ENCODE data around the gene SRR.

Gene SRR

DNA sequence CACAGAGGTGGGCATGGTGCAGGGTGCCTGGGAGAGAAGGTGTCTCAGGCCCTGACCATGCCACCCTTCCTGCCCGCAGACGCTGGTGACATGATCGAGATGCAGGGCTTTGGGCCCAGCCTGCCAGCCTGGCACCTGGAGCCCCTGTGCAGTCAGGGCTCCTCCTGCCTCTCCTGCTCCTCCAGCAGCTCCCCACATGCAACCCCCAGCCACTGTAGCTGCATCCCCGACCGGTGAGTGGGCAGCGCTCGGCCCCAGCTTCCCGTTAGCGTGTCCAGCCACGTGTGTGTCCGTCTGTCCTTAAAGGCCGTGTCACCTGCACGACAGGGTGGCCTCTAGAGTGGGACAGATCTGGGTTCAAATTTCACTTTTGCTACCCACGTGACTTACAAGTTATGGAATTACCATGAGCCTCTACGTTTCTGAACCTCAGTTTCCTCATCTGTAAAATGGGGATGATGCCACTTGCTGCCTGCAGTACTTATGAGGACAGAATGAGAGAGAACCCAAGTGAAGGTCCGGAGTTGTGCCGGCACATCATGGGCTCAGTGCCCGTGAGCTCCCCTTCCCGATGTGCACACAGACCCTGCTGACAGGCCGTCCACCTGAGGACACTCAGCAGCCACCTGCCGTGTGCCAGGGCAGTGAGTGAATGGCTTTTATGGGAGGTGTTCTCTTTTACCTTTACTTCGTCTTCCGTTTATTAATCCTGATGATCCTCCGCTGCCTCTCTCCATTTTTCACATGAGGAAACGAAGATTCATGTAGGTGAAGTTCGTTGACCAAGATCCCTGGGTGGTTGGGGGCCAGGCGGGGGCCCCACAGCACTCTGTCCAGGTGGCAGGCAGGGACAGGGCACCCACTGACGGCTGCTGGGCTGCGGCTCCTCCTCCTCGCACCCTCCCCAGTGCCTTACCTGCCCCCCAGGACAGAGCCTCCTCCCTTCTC is 67.7 kb downstream of the SRR start:
- DNase-seq (ENCODE audit: low spot score) = no peak

DNA sequence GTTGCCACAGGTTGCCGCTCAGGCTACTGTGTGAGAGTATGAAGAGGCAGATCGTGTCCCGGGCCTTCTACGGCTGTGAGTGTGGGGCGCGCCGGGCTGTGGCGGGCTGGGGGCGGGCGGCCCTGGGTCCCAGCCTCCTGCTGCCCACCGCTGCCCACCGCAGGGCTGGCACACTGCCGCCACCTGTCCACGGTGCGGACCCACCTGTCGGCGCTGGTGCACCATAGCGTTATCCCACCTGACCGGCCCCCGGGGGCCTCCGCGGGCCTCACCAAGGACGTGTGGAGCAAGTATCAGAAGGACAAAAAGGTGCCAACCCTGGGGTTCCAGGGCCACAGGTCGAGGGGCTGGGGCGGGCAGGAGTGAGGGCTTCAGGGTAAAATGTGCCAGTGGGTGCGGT is 68.4 kb downstream of the SRR start:
- DNase-seq (ENCODE audit: low spot score) = no peak

DNA sequence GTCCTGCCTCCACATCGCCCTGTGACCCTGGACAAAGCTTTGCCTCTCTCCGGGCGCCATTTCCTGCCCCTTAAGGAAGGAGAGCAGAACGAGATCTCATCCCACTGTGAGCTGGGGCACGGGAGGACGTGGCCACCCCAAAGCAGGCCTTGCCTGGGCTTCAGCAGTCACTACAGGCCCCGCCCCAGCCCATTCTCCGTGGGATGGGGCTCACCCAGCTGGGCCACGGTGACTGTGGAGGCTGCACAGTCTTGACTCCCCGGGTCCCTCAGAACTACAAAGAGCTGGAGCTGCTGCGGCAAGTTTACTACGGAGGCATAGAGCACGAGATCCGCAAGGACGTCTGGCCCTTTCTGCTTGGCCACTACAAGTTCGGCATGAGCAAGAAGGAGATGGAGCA is 68.9 kb downstream of the SRR start:
- DNase-seq (ENCODE audit: low spot score) = no peak

DNA sequence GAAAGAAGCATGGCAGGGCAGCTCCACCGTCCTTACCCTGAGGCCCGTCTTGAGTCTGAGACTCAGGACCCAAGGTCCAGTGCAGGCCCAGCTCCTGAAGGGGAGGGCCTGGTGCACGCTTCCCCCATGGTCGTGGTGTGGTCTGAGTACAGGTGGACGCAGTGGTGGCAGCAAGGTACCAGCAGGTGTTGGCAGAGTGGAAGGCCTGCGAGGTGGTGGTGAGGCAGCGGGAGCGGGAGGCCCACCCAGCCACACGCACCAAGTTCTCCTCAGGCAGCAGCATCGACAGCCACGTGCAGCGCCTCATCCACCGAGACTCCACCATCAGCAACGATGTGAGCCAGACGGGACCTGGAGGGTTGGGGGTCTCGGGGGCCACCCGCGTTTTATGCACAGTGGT is 69.4 kb downstream of the SRR start:
- DNase-seq (ENCODE audit: low spot score) = no peak
